T-helper 17 cell (primary cell): ENCODE data around the gene NHERF1. TPM values are rescaled to one million over a fixed set of nuclear protein-coding genes. Genes with fewer than 3 reads are reported as not detected.

Source experiments
- ATAC-seq: fragments of 150-1000 bp; cut with Tn5 transposase; 2 replicates; pipeline ENCODE4 v1.10.0; 2021; ENCODE audit warnings: mild to moderate bottlenecking, moderate library complexity
- DNase-seq, 3 donors: peaks; one replicate each; pipeline versions ENCODE4 v3.0.0 to v3.0.0-alpha.2; 2020 to 2021
- H3K9me3 ChIP-seq: one replicate; pipeline ENCODE4 v1.7.0; 2013; ENCODE audit warnings: low read length, mild to moderate bottlenecking; ENCODE audit not compliant: control insufficient read depth, poor library complexity, severe bottlenecking
- H3K27ac Mint-ChIP-seq: one replicate; pipeline ENCODE4 v1.8.0; 2022; ENCODE audit warnings: mild to moderate bottlenecking, moderate library complexity, mixed read lengths
- H3K27me3 Mint-ChIP-seq: one replicate; pipeline ENCODE4 v1.8.0; 2022; ENCODE audit warnings: mixed read lengths
- H3K36me3 Mint-ChIP-seq: one replicate; pipeline ENCODE4 v1.8.0; 2022; ENCODE audit warnings: low read depth, mixed read lengths
- H3K4me1 Mint-ChIP-seq: one replicate; pipeline ENCODE4 v1.8.0; 2022; ENCODE audit warnings: mild to moderate bottlenecking, mixed read lengths
- H3K4me3 Mint-ChIP-seq: one replicate; pipeline ENCODE4 v1.8.0; 2022; ENCODE audit warnings: mild to moderate bottlenecking, moderate library complexity, mixed read lengths
- total RNA-seq, 4 donors: library from RNA in 2 of 4; stranded (reverse) in 2 of 4; gene quantifications; one replicate each; pipeline ENCODE4 v1.2.3 and lab custom pipeline; 2022 to 2026

Gene NHERF1
- total RNA-seq, 2 donors from 2014 or later, result 130 to 132 TPM

DNA sequence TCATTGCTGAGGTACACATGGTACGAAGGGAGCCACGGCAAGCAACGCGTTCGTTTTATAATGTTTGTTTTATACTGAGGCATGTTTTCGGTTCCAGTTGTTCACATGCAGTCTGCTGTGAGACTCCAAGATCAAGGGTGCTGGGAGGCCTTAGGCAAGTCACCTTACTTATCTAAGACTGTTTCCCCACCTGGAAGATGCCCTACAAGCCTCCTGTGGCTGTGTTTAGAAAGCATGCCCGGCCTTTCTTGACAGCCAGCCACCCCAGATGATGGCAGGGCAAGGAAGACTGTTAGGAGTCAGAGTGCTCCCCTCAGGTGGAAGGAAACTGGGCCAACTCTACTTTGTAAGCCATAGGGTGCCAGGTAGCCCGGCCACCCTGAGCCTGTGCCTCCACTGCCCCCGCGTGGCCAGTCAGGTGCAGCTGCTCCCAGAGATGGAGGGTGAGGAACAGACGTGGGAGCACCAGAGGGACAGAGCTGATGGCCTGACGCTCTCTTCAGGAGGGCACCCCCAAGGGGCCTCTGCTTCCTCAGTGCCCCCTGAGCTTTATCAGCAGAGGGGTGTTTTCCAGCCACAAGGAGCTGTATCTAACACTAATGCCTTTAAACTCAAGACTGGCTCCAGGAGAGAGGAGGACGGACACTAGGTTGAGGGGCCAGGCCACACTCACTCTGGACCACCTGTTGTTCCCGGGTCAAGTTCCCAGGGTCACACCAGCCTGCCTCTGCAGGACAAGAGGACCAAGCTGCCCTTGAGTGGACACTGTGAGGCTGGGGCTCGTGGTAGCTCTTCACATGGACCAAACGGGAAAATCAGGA, 22.3 kb downstream of the NHERF1 start:
- H3K27ac Mint-ChIP-seq, result peak overlapping the region; percentile 86
- no peaks in the 10 kb centered on the region for H3K9me3 ChIP-seq
- peaks cover 3% of the 10 kb centered on the region for H3K36me3 Mint-ChIP-seq
- H3K4me1 Mint-ChIP-seq, result peaks cover 27% of the 10 kb centered on the region
- peak; percentile 63 to 74 (median 66) for DNase-seq
- H3K27me3 Mint-ChIP-seq, result no peaks in the 10 kb centered on the region
- peak; percentile 98 for ATAC-seq
- H3K4me3 Mint-ChIP-seq, result no peak overlapping the region

DNA sequence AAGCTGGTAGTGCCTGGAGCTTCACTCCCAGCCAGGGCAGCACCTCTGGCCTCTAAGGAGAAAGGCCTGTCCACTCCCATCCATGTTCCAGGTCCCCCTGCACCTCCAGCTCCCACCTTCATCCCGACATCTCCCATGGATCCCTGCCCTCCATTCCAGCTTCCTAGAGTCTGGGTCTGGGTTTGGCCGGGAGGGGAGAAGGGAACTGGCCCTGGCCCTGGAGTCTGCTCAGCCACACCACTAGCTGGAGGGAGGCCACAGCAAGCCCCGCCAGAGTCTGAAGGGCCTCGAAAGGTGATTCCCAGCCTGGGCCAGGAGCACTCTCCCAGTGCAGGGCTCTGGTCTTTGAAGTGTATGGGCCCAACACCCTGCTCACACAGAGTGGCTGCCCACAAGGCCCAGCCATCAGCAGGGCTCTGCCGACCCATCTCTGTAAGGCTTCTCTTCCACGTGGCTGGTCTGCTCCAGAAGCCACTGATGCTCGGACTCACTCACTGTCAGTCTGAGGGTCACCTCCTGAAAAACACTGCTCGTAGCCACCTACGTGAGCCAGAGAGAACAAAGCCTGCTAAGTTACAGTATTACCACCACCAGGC, 23.0 kb downstream of the NHERF1 start:
- H3K4me1 Mint-ChIP-seq, result peaks cover 34% of the 10 kb centered on the region
- H3K9me3 ChIP-seq, result no peaks in the 10 kb centered on the region
- no peak overlapping the region for H3K4me3 Mint-ChIP-seq
- no peaks in the 10 kb centered on the region for H3K27me3 Mint-ChIP-seq
- peaks cover 7% of the 10 kb centered on the region for H3K36me3 Mint-ChIP-seq
- DNase-seq (no peak), ATAC-seq (no peak)
- peak overlapping the region; percentile 86 for H3K27ac Mint-ChIP-seq

DNA sequence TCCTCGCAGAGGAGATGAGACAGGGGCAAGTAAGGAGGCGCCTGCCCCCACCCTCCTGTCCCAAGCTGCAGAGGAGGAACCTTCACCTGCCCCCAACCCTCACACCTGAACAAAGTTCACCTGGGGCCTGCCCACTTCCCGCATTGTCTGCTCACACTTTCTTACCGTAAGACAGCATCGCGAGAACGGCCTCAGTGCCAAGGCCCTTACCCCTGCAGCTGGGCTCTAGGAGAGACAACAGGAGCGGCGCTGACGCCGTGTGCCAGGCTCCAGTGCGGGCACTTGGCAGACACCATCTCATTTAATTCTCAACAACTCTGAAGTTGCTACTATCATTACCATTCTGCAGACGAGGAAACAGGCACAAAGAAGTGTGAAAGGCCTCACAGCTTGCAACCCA, 23.6 kb downstream of the NHERF1 start:
- peak overlapping the region; percentile 72 for H3K27ac Mint-ChIP-seq
- ATAC-seq, result no peak
- no peak overlapping the region for H3K4me3 Mint-ChIP-seq
- DNase-seq, result no peak
- peaks cover 7% of the 10 kb centered on the region for H3K36me3 Mint-ChIP-seq
- no peaks in the 10 kb centered on the region for H3K9me3 ChIP-seq
- H3K27me3 Mint-ChIP-seq, result no peaks in the 10 kb centered on the region
- peaks cover 38% of the 10 kb centered on the region for H3K4me1 Mint-ChIP-seq

DNA sequence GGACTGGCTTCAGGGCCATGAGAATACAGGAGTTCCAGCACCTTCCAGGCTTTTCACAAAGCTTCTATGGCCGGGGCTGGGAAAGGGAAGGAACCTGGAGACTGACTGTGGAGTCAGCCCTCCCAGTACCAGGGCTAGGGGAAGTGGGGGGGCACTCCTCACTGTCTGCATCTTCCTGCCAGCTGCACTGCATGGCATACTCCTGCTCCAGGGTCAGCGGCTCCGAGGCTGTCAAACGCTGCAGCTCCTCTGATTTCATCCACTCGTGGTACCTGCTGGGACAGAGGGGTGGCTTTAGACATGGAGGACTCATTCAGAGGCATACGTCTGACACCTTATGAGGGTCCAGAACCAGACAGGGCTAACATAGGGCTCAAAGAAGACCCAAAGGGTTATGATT, 25.0 kb downstream of the NHERF1 start:
- no peaks in the 10 kb centered on the region for H3K27me3 Mint-ChIP-seq
- peak overlapping the region; percentile 72 for H3K27ac Mint-ChIP-seq
- DNase-seq (no peak), ATAC-seq (no peak)
- H3K9me3 ChIP-seq, result no peaks in the 10 kb centered on the region
- H3K36me3 Mint-ChIP-seq, result peaks cover 7% of the 10 kb centered on the region
- H3K4me3 Mint-ChIP-seq, result peak overlapping the region; percentile 67
- peaks cover 37% of the 10 kb centered on the region for H3K4me1 Mint-ChIP-seq

DNA sequence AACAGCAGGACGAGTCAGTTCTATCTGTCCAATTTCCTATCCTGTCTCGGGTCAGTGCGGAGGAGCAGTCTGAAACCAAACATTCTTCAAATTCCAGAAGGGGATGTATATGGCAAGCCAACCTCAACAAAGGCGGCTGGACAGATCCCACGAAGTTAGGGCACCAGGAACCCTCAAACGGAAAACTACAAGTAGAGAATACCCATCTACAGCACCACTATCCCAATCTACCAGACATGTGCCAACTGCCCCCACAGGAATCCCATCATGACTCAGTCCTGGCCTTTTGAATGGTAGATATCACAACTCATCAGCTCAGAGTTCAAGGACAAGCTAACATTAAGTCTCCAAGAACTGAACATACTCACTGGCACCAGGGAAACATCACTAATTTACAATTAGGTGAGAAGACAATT, 25.5 kb downstream of the NHERF1 start:
- no peaks in the 10 kb centered on the region for H3K9me3 ChIP-seq
- Mint-ChIP-seq H3K27me3 (no peaks in the 10 kb centered on the region), H3K27ac (peak overlapping the region; percentile 72), H3K4me1 (peaks cover 33% of the 10 kb centered on the region), H3K36me3 (peaks cover 4% of the 10 kb centered on the region), H3K4me3 (peak overlapping the region; percentile 67)
- ATAC-seq (no peak), DNase-seq (no peak)

DNA sequence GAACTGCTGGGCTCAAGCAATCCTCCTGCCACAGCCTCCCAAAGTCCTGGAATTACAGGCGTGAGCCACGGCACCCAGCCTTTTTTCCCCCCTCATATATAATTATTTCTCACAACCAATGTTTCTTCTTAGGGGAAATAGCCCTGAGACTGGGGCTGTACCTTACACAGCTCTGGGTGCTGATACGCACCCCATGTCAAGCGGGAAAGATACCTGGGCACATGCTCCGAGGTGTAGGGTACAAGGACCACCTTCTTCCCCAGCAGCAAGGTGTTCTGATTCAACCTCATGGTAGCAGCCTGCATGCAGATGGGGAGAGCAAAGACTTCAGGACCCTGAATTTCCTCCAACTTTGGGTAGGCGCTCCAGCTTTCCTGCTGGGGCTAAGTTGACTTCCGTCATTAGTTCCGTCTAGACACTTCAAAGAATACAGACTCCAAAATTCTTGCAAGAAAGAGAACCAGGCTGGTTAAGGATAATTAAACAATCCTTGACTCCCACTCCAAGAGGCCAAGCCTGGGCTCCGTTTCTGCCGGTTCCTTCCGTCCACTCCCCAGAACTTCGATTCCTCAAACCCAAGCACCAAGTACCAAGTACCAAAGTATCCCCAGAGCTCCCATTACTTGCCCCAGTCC, 27.1 kb downstream of the NHERF1 start:
- H3K27me3 Mint-ChIP-seq, result no peaks in the 10 kb centered on the region
- peak overlapping the region; percentile 99 for H3K4me3 Mint-ChIP-seq
- peaks cover 41% of the 10 kb centered on the region for H3K4me1 Mint-ChIP-seq
- no peak for ATAC-seq
- peak overlapping the region; percentile 96 for H3K27ac Mint-ChIP-seq
- H3K9me3 ChIP-seq, result no peaks in the 10 kb centered on the region
- H3K36me3 Mint-ChIP-seq, result peaks cover 4% of the 10 kb centered on the region
- DNase-seq, result no peak

DNA sequence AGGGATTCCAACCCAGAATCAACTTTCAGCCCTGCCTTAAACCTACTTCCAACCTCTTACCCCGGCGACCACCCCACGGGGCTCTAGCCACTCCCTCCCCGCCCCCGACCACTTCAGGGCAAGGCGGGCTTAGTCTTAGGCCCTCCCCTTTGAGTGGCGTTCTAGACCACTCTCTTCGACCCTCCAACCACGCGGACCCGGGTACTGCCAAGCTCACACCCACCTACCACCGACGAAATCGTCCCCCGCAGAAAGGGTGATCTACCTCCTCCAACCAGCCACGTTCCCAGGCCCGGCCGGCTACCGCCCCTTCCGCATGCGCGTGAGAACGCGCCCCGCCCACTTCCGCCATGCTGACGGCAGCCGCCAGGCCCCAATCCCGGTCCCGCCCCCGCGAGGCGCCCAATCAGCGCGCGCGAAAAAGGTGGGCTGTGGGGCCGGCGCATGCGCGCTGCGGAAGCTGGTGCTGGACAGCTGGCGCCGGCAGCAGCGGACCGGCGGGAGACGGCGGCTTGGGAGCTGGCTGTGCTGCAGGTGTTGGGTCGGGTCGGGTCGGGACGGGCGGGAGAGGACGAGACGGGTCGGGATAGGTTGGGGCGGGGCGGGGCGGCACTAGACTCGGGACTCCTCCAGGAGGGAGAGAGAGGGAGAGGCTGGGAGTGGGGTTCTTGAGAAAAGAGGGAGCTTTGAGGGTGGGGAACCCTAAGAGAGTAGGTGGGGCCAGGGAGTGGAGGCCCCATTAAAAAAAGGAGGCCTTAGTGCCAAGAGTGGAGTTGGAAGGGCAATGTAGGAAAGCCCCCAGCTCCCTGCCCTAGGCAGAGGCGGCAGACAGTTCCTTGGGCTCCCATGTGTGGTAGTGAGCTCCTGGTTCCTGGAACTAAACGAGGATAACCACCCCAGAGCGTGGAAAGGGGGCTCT, 27.9 kb downstream of the NHERF1 start, which contains the start of gene NAT9:
Gene NAT9, minus strand, starts transcription at position 302 of the 919 bp plus-strand sequence. CDS start 647 bp downstream, outside the sequence.
- peaks cover 44% of the 10 kb centered on the region for H3K4me1 Mint-ChIP-seq
- no peaks in the 10 kb centered on the region for H3K9me3 ChIP-seq
- peak; percentile 99 to 100 (median 99) for DNase-seq
- peaks cover 4% of the 10 kb centered on the region for H3K36me3 Mint-ChIP-seq
- H3K27me3 Mint-ChIP-seq, result no peaks in the 10 kb centered on the region
- H3K27ac Mint-ChIP-seq, result peak within 1 kb of the TSS; percentile 96
- peak within 1 kb of the TSS; percentile 99 for H3K4me3 Mint-ChIP-seq
- peak; percentile 81 for ATAC-seq

DNA sequence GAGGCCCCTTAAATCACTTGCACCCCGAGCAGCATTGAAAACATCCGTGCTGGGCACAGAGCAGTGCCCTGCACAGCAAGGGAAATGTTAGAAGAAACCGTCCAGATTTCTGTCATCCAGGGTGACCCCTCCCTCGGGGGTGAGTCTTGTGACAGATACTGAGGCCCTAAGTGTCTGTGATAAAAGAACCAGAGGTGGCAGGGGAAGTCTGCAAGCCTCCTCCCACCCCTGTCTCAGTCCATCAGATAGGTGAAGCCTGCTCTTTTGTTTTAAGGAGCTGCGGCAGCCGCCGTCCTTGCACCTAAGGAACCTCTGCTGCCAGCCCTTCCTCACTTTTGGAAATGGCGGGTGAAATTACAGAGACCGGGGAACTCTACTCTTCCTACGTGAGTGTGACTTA, 28.6 kb downstream of the NHERF1 start:
- H3K9me3 ChIP-seq, result no peaks in the 10 kb centered on the region
- Mint-ChIP-seq H3K4me1 (peaks cover 49% of the 10 kb centered on the region), H3K36me3 (peaks cover 4% of the 10 kb centered on the region), H3K27ac (peak overlapping the region; percentile 96), H3K4me3 (peak overlapping the region; percentile 99), H3K27me3 (no peaks in the 10 kb centered on the region)
- ATAC-seq (no peak), DNase-seq (no peak)

DNA sequence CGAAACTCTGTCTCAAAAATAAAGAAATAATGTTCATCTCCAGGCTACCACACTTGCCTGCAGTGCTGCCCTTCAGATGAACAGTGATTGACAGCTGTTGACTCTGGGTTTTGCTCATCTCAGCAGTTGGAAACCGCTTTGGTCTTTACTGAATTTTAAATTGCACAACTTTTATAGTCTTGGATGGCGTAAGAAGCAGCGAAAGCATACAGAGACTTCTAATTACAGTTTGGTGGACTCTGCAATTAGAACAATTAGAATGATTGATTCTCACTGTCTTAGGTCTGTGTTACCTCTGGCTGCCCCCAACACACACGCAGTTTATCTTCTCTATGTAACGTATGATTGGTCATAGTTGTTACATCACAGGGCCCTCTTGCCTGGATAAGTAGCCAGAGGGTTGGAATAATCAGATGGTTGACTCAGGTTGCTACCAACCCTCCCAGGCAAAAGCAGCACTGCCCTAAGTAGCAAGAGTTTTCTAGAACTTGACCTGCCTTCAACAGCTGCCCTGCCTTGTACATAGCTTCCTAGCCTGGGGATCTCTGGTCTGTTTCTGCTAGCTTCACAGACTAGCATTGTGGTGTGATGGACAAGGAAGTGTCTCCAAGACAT, 29.6 kb downstream of the NHERF1 start:
- peaks cover 4% of the 10 kb centered on the region for H3K36me3 Mint-ChIP-seq

DNA sequence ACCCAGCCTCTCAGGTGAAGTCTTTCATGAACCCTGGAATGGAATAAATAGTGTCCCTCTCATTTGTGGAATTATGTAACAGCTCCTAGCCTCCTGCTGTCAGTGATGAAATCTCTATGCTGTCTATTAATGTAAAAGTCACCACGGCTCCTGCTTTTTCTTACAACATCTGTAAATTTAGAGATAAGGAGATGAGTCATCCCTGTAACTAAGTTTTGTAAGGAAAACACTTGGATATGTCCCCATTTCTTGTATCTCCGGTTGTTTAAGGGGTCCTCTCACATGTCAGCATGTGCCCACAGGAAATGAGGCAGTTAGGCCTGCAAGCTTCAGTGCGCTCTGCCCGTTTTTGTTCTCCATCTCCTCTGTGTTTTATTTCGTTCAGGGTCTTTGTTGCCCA, 30.5 kb downstream of the NHERF1 start:
- Mint-ChIP-seq H3K4me1 (peaks cover 48% of the 10 kb centered on the region), H3K4me3 (no peak overlapping the region), H3K27me3 (no peaks in the 10 kb centered on the region), H3K36me3 (peaks cover 4% of the 10 kb centered on the region), H3K27ac (peak overlapping the region; percentile 96)
- H3K9me3 ChIP-seq, result no peaks in the 10 kb centered on the region
- no peak for ATAC-seq
- DNase-seq, result no peak

More for the DNA sequence above, 29.6 kb downstream of the NHERF1 start:
- peak overlapping the region; percentile 56 for H3K4me3 Mint-ChIP-seq
- no peaks in the 10 kb centered on the region for H3K9me3 ChIP-seq
- H3K27ac Mint-ChIP-seq, result peak overlapping the region; percentile 96
- DNase-seq (no peak), ATAC-seq (no peak)
- no peaks in the 10 kb centered on the region for H3K27me3 Mint-ChIP-seq
- H3K4me1 Mint-ChIP-seq, result peaks cover 48% of the 10 kb centered on the region

DNA sequence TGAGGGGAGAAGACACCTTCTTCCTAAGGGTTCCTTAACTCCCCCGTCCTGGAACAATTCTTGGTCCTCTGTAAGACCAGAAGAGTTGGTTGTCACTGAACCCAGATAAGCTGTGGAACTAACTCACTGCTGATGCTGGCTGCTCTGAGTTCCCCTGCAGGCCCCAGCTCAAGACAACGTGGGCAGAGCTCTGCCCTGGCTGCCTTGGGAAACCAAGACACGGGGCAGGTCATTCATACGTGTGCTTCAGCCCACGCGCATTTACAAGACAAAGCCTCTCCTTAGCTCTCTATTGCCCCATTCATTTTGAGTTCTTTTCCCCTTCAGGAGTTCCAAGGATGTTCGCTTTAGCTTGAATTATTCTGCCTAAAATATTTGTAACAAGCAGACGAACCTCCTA, 31.1 kb downstream of the NHERF1 start:
- H3K27me3 Mint-ChIP-seq, result no peaks in the 10 kb centered on the region
- peaks cover 52% of the 10 kb centered on the region for H3K4me1 Mint-ChIP-seq
- ATAC-seq, result no peak
- DNase-seq, result no peak
- H3K4me3 Mint-ChIP-seq, result peak overlapping the region; percentile 77
- no peaks in the 10 kb centered on the region for H3K9me3 ChIP-seq
- peak overlapping the region; percentile 96 for H3K27ac Mint-ChIP-seq
- H3K36me3 Mint-ChIP-seq, result peaks cover 4% of the 10 kb centered on the region

DNA sequence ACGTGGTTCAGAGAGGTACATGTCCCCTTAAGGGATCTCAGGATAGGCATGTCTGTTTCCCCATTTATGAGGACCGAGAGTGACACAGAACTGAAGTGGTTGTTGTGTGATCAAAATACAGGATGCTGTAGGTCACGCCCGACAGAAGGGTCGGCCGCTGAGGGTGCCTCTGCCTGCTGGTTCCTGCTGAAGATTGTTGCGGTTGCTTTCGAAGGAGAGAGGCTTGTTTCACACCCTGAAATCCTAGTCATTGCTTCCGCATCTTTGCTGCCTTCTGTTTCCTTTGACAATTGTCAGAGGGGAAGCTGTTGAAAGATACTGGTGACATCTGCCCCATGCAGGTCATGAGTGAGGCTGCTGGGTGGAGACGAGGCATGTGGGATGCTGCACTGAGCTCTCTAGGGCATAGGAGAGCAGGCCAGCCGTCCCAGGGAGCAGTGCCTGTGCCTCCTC, 31.5 kb downstream of the NHERF1 start:
- Mint-ChIP-seq H3K36me3 (peaks cover 4% of the 10 kb centered on the region), H3K4me1 (peaks cover 57% of the 10 kb centered on the region), H3K27me3 (no peaks in the 10 kb centered on the region), H3K4me3 (peak overlapping the region; percentile 77), H3K27ac (peak overlapping the region; percentile 96)
- ATAC-seq (peak; percentile 73), DNase-seq (peak in 2 of 3 donors; percentile 20 to 33)
- no peaks in the 10 kb centered on the region for H3K9me3 ChIP-seq
